SKM-1 treated with dmso at 0.1 percent for 144 hours (cell line): ENCODE measurements around the gene PVR.
"Not testable (repeated sequence)": the region's sequence is repeated elsewhere in the genome, so short reads cannot be mapped to it uniquely, and the experiment has no call there.

Experiments
- DNase-seq: peaks from one replicate; lab custom pipeline; 2025; ENCODE audit not compliant: unreplicated experiment; lab: John Stamatoyannopoulos, UW

Gene PVR

GRCh38 chr19:44618640-44619357 is 24.9 kb upstream of the PVR start:
- no peak for DNase-seq

GRCh38 chr19:44620667-44621066 is 23.0 kb upstream of the PVR start:
- no peak for DNase-seq

GRCh38 chr19:44621367-44621766 is 22.3 kb upstream of the PVR start:
- DNase-seq = no peak

- DNase-seq = no peak
These were observed 20.6 kb upstream of the PVR start for GRCh38 chr19:44623080-44623479.

- no peak for DNase-seq
These were observed 20.1 kb upstream of the PVR start for GRCh38 chr19:44623626-44624025.

- no peak for DNase-seq
These were observed 18.8 kb upstream of the PVR start for GRCh38 chr19:44624840-44625354.

GRCh38 chr19:44625637-44626036 is 18.1 kb upstream of the PVR start:
- not testable (repeated sequence) for DNase-seq

- DNase-seq = no peak
These were observed 17.6 kb upstream of the PVR start for GRCh38 chr19:44626048-44626624.

- DNase-seq = no peak
These were observed 16.1 kb upstream of the PVR start for GRCh38 chr19:44627631-44628030.

- no peak for DNase-seq
These were observed 14.9 kb upstream of the PVR start for GRCh38 chr19:44628793-44629192.

GRCh38 chr19:44631611-44632010 is 12.1 kb upstream of the PVR start:
- not testable (repeated sequence) for DNase-seq

- not testable (repeated sequence) for DNase-seq
These were observed 9.7 kb upstream of the PVR start for GRCh38 chr19:44634058-44634457.

- DNase-seq = no peak
These were observed 8.9 kb upstream of the PVR start for GRCh38 chr19:44634785-44635184.

GRCh38 chr19:44635581-44636438 is 7.9 kb upstream of the PVR start:
- DNase-seq = peak; percentile 61

GRCh38 chr19:44636439-44637389 is 7.0 kb upstream of the PVR start:
- DNase-seq = no peak

GRCh38 chr19:44637390-44637764 is 6.3 kb upstream of the PVR start:
- DNase-seq = no peak

- no peak for DNase-seq
These were observed 3.2 kb upstream of the PVR start for GRCh38 chr19:44640518-44640917.

GRCh38 chr19:44641501-44642265 is 2.0 kb upstream of the PVR start:
- DNase-seq = no peak

GRCh38 chr19:44642377-44642776 is 1.3 kb upstream of the PVR start:
- no peak for DNase-seq
